Prostate gland (tissue), 2 donors: Measurements from ENCODE around the gene SERTAD4. TPM values are rescaled to one million over a fixed set of nuclear protein-coding genes. Genes with fewer than 3 reads are reported as not detected.

Source experiments
- DNase-seq: peaks from one replicate; pipeline ENCODE4 v3.0.0-alpha.2; 2019; ENCODE audit warnings: low spot score
- H3K27ac ChIP-seq, 2 donors: fragments of 200-600 bp; sonication (generic); 2 replicates each; pipeline ENCODE4 v1.5.1; 2017 to 2019
- H3K27me3 ChIP-seq: fragments of 200-600 bp; sonication (generic); replicated peaks from 2 replicates; pipeline ENCODE4 v1.5.1; 2019; ENCODE audit not compliant: insufficient read depth
- H3K36me3 ChIP-seq, 2 donors: fragments of 200-600 bp; sonication (generic); 1 replicate in 1 of 2; 2 replicates in 1 of 2; pipeline versions ENCODE4 v1.5.1 to v1.8.1; 2017 to 2019
- H3K4me1 ChIP-seq: fragments of 200-600 bp; sonication (generic); replicated peaks from 2 replicates; pipeline ENCODE4 v1.5.1; 2019
- H3K4me3 ChIP-seq, 2 donors: fragments of 200-600 bp; sonication (generic); 2 replicates each; pipeline ENCODE4 v1.5.1; 2017 to 2019
- H3K9me3 ChIP-seq: fragments of 200-600 bp; sonication (generic); 2 replicates; pipeline ENCODE4 v1.5.1; 2017
- CTCF ChIP-seq, 4 experiments: fragments of 200-600 bp in 2 of 4; fragments of 450-650 bp in 2 of 4; sonication (generic) in 2 of 4; IDR thresholded peaks; 1 replicate in 3 of 4; 2 replicates in 1 of 4; pipeline ENCODE4 v1.5.1; 2016 to 2019; ENCODE audit warnings: antibody characterized with exemption in 4 of 4, mild to moderate bottlenecking in 2 of 4, moderate library complexity in 2 of 4
- POLR2A ChIP-seq: fragments of 450-650 bp; IDR thresholded peaks from one replicate; pipeline ENCODE4 v1.6.1; 2016; ENCODE audit warnings: antibody characterized with exemption, mild to moderate bottlenecking
- POLR2AphosphoS5 ChIP-seq: sonication (generic); formaldehyde crosslinking; IDR thresholded peaks from one replicate; pipeline ENCODE4 v1.6.1; 2017; ENCODE audit warnings: antibody characterized with exemption
- WGBS: methylation state at CpG from one replicate; pipeline ENCODE4 v1.1.5; 2018; 5-methylcytosine and 5-hydroxymethylcytosine counted together
- intact Hi-C: fragments of 100-400 bp; cut with DNase I; formaldehyde crosslinking; loops from one replicate; pipeline ENCODE4 v1.14.2; 2022
- total RNA-seq, 2 donors: library from RNA; depleted of rRNA; stranded (reverse); fragments of >200 nt; gene quantifications; one replicate each; pipeline ENCODE4 v1.1.0, GENCODE V29; 2016

The SERTAD4 gene
- total RNA-seq, 2 donors from 2014 or later, result 2.0 to 10.6 TPM

- no peaks in the 10 kb centered on the region for H3K27me3 ChIP-seq
- peaks cover 3% of the 10 kb centered on the region for H3K4me1 ChIP-seq
- no peaks in the 10 kb centered on the region for H3K9me3 ChIP-seq
- intact Hi-C loops, result no loop called here
- no peak for DNase-seq
- no peaks in the 10 kb centered on the region for H3K36me3 ChIP-seq
- peak; percentile 27 for TF ChIP-seq POLR2A
- no peak for TF ChIP-seq POLR2AphosphoS5
- 29% methylated on average over 41 of the region's 58 CpGs for WGBS
- H3K4me3 ChIP-seq, result peak overlapping the region; percentile 41 to 44
- H3K27ac ChIP-seq, result peak overlapping the region; percentile 51 to 56
Observed at GRCh38 chr1:210251680-210252490, 19.3 kb downstream of the SERTAD4 start.

GRCh38 chr1:210252621-210253051 is 20.0 kb downstream of the SERTAD4 start:
- peak; percentile 10 for DNase-seq
- intact Hi-C loops, result no loop called here
- H3K4me3 ChIP-seq, result no peak overlapping the region

GRCh38 chr1:210254298-210254697 is 21.7 kb downstream of the SERTAD4 start:
- H3K27me3 ChIP-seq, result no peaks in the 10 kb centered on the region
- H3K9me3 ChIP-seq, result no peaks in the 10 kb centered on the region
- H3K27ac ChIP-seq, result no peak overlapping the region
- intact Hi-C loops, result no loop called here
- H3K4me1 ChIP-seq, result peaks cover 3% of the 10 kb centered on the region
- TF ChIP-seq POLR2A (no peak), POLR2AphosphoS5 (no peak), CTCF (IDR thresholded peaks at IDR 0.05) (no peak)
- H3K36me3 ChIP-seq, result no peaks in the 10 kb centered on the region
- no peak overlapping the region for H3K4me3 ChIP-seq
- DNase-seq, result no peak

More at GRCh38 chr1:210252621-210253051, 20.0 kb downstream of the SERTAD4 start:
- no peaks in the 10 kb centered on the region for H3K36me3 ChIP-seq
- no peak for TF ChIP-seq CTCF (IDR thresholded peaks at IDR 0.05)
- no peak for TF ChIP-seq POLR2A
- no peak for TF ChIP-seq POLR2AphosphoS5
- H3K4me1 ChIP-seq, result peaks cover 3% of the 10 kb centered on the region
- no peaks in the 10 kb centered on the region for H3K27me3 ChIP-seq
- no peaks in the 10 kb centered on the region for H3K9me3 ChIP-seq
- peak overlapping the region in 1 of 2 donors; percentile 51 for H3K27ac ChIP-seq
- 35% methylated on average over 19 of the region's 29 CpGs for WGBS

GRCh38 chr1:210257698-210258529 is 25.3 kb downstream of the SERTAD4 start:
- Histone ChIP-seq H3K27ac (peak overlapping the region; percentile 24 to 47), H3K9me3 (no peaks in the 10 kb centered on the region), H3K27me3 (no peaks in the 10 kb centered on the region), H3K36me3 (no peaks in the 10 kb centered on the region), H3K4me3 (no peak overlapping the region), H3K4me1 (no peaks in the 10 kb centered on the region)
- intact Hi-C loops, result no loop called here
- TF ChIP-seq CTCF (IDR thresholded peaks at IDR 0.05) (no peak), POLR2AphosphoS5 (peak; percentile 66), POLR2A (no peak)
- 50% methylated on average over 13 of the region's 13 CpGs for WGBS
- DNase-seq, result peak; percentile 82

DNA sequence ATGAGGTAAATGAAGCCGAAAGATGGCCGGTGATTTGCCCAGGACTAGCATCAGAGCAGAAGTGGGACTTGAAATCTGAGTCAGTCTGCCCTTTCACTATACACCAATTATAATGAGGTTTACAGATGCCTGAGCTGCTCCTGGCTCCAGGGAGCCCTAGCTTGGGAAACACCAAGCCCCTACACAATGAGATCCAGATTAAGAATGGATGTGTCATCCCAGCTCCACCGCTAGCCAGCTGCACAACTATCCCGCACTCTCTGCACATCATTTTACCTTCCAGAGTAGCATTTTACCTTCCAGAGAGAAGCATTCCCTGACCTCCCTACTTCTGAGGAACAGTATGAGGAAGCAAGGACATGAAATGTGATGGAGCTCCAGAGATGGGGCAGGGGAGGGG is 27.0 kb downstream of the SERTAD4 start:
- Histone ChIP-seq H3K27me3 (no peaks in the 10 kb centered on the region), H3K9me3 (no peaks in the 10 kb centered on the region), H3K36me3 (no peaks in the 10 kb centered on the region), H3K4me1 (no peaks in the 10 kb centered on the region), H3K27ac (no peak overlapping the region), H3K4me3 (no peak overlapping the region)
- WGBS, result 75% methylated on average over 4 of the region's 4 CpGs
- TF ChIP-seq POLR2AphosphoS5, result no peak
- no peak for TF ChIP-seq CTCF (IDR thresholded peaks at IDR 0.05)
- no peak for TF ChIP-seq POLR2A
- intact Hi-C loops, result no loop called here
- DNase-seq, result no peak
